ENCODE results near the gene PAX6.

PAX6 gene

DNA sequence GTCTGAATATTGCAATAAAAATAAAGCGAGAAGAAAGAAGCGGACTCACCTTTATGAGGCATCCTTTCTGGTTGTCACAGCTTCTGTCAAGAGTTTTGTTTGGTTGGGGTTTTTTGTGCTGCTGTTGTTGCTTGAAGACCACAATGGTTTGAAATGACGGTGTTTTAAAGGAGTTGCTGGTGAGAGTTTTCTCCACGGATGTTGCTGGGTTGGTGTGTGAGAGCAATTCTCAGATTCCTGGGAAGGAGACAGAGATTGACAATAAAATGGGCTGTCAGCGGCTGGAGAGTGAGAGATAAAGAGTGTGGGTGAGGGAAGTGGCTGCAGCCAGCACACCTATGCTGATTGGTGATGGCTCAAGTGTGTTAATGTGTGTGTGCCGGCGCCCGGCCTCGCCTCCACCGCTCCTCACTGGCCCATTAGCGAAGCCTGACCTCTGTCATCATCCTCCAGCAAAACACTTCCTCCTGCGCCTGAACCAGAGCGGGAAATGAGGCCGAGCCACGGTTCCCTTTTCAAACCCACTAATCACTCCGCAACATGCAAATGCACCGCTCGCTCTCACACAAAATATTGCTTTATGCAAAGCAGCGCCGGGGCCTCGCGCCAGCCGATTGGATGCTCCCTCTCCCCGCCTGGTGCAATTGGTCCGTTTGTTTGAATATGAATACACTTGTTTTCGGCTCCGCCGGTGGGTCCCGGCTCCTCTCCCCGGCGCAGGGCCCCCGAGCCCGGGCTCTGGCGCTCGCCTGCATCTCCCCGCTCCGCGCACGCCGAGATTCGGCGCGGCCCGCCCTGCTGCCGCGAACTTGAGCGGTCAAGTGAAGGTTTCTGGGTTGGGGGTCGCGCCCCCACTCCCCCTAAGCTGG lies at the start of gene PAX6:
Gene PAX6, minus strand, starts transcription at position 544 of the 869 bp plus-strand sequence. CDS start 4,911 bp downstream, outside the sequence.
- Mint-ChIP-seq H3K4me1 (peaks cover 34% of the 10 kb centered on the region), H3K9me3 (no peaks in the 10 kb centered on the region), H3K27ac (peak within 1 kb of the TSS; percentile 81), H3K36me3 (peaks cover 10% of the 10 kb centered on the region), H3K27me3 (peaks cover 100% of the 10 kb centered on the region), H3K4me3 (peak within 1 kb of the TSS; percentile 48)
- CTCF ChIA-PET = no interaction called here
- DNase-seq = peak; percentile 41

GRCh38 chr11:31860391-31860790 lies 49.3 kb upstream of the PAX6 start:
- Mint-ChIP-seq H3K36me3 (no peaks in the 10 kb centered on the region), H3K9me3 (no peaks in the 10 kb centered on the region), H3K4me1 (no peaks in the 10 kb centered on the region), H3K27ac (no peak overlapping the region), H3K27me3 (peaks cover 23% of the 10 kb centered on the region), H3K4me3 (no peak overlapping the region)
- DNase-seq = no peak
- CTCF ChIA-PET = no interaction called here

- Mint-ChIP-seq H3K4me1 (no peaks in the 10 kb centered on the region), H3K4me3 (no peak overlapping the region), H3K27me3 (peaks cover 26% of the 10 kb centered on the region)
Measured at GRCh38 chr11:31856248-31856647, 45.1 kb upstream of the PAX6 start.

GRCh38 chr11:31855466-31855865 lies 44.3 kb upstream of the PAX6 start:
- peaks cover 24% of the 10 kb centered on the region for H3K27me3 Mint-ChIP-seq
- CTCF ChIA-PET = no interaction called here
- H3K27ac Mint-ChIP-seq = no peak overlapping the region
- H3K4me3 Mint-ChIP-seq = no peak overlapping the region
- H3K4me1 Mint-ChIP-seq = no peaks in the 10 kb centered on the region
- H3K36me3 Mint-ChIP-seq = no peaks in the 10 kb centered on the region
- H3K9me3 Mint-ChIP-seq = no peaks in the 10 kb centered on the region
- DNase-seq = no peak

More at GRCh38 chr11:31856248-31856647, 45.1 kb upstream of the PAX6 start:
- no peak for DNase-seq
- CTCF ChIA-PET = no interaction called here
- no peaks in the 10 kb centered on the region for H3K36me3 Mint-ChIP-seq
- H3K9me3 Mint-ChIP-seq = no peaks in the 10 kb centered on the region
- no peak overlapping the region for H3K27ac Mint-ChIP-seq

- H3K27ac Mint-ChIP-seq = no peak overlapping the region
- H3K27me3 Mint-ChIP-seq = peaks cover 16% of the 10 kb centered on the region
- DNase-seq = no peak
- H3K9me3 Mint-ChIP-seq = no peaks in the 10 kb centered on the region
- CTCF ChIA-PET = no interaction called here
- H3K36me3 Mint-ChIP-seq = no peaks in the 10 kb centered on the region
- no peak overlapping the region for H3K4me3 Mint-ChIP-seq
- H3K4me1 Mint-ChIP-seq = no peaks in the 10 kb centered on the region
Measured at GRCh38 chr11:31850365-31850764, 39.2 kb upstream of the PAX6 start.

- Mint-ChIP-seq H3K4me1 (no peaks in the 10 kb centered on the region), H3K36me3 (no peaks in the 10 kb centered on the region), H3K27ac (no peak overlapping the region), H3K9me3 (no peaks in the 10 kb centered on the region), H3K27me3 (peaks cover 12% of the 10 kb centered on the region), H3K4me3 (no peak overlapping the region)
- DNase-seq = no peak
- CTCF ChIA-PET = no interaction called here
Measured at GRCh38 chr11:31847761-31848160, 36.6 kb upstream of the PAX6 start.

- CTCF ChIA-PET = interaction anchor here (1.0 kb wide), 1 partner anchor 330 kb away, joined by 3 read pairs; no protein-coding TSS in a partner anchor
- Mint-ChIP-seq H3K27ac (no peak overlapping the region), H3K36me3 (no peaks in the 10 kb centered on the region), H3K4me1 (no peaks in the 10 kb centered on the region), H3K4me3 (no peak overlapping the region), H3K27me3 (peaks cover 16% of the 10 kb centered on the region), H3K9me3 (no peaks in the 10 kb centered on the region)
- no peak for DNase-seq
Measured at GRCh38 chr11:31845331-31845730, 34.2 kb upstream of the PAX6 start.

- H3K27ac Mint-ChIP-seq = no peak overlapping the region
- peaks cover 20% of the 10 kb centered on the region for H3K27me3 Mint-ChIP-seq
- no peaks in the 10 kb centered on the region for H3K9me3 Mint-ChIP-seq
- H3K36me3 Mint-ChIP-seq = no peaks in the 10 kb centered on the region
- CTCF ChIA-PET = interaction anchor here (1.4 kb wide), 1 partner anchor 163 kb away, joined by 5 read pairs; no protein-coding TSS in a partner anchor
- no peak overlapping the region for H3K4me3 Mint-ChIP-seq
- DNase-seq = no peak
- H3K4me1 Mint-ChIP-seq = no peaks in the 10 kb centered on the region
Measured at GRCh38 chr11:31844351-31844750, 33.2 kb upstream of the PAX6 start.

DNA sequence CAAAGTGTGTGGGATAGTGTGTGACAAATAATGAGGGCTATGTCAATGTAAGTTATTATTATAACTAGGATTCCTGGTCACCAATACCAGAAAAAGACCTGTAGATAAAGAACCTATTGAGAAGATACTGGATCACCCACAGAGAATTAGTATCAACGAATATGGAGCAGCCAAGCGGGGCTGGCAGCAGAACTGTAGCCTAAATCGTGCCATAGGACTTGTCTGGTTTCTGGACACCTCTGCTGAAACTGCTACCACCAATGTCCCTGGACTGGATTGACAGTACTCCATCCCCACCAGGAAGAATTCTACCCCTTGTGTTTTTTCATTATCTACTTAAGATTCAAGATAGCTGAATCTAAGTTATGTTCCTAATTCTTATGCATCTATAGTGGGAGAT lies 30.3 kb upstream of the PAX6 start:
- no peak overlapping the region for H3K4me3 Mint-ChIP-seq
- no peak overlapping the region for H3K27ac Mint-ChIP-seq
- peaks cover 21% of the 10 kb centered on the region for H3K27me3 Mint-ChIP-seq
- no peaks in the 10 kb centered on the region for H3K9me3 Mint-ChIP-seq
- CTCF ChIA-PET = no interaction called here
- no peaks in the 10 kb centered on the region for H3K36me3 Mint-ChIP-seq
- no peak for DNase-seq
- no peaks in the 10 kb centered on the region for H3K4me1 Mint-ChIP-seq

DNA sequence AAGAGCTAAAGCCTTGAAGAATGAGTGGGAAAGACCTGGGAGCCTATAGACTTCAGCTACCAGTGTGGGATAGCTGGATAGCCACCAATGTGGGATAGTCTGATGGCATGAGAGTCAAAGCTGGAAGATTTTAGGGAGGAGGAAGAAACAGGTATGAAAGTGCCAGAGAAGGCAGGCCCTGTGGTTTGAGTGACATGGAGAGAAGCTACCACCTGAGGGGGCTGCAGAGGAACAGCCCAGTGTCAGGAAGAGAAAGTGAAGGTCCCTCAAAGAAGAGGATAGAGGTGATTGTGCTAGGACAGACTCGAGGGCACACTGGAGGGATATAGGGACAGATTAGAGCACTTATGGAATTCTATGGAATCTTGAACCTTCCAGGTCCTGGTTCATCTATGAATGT lies 23.1 kb upstream of the PAX6 start:
- CTCF ChIA-PET = interaction anchor here (0.6 kb wide), 1 partner anchor 453 kb away, joined by 3 read pairs; no protein-coding TSS in a partner anchor
- no peaks in the 10 kb centered on the region for H3K4me1 Mint-ChIP-seq
- H3K4me3 Mint-ChIP-seq = no peak overlapping the region
- no peaks in the 10 kb centered on the region for H3K36me3 Mint-ChIP-seq
- peaks cover 17% of the 10 kb centered on the region for H3K27me3 Mint-ChIP-seq
- no peak overlapping the region for H3K27ac Mint-ChIP-seq
- no peak for DNase-seq
- H3K9me3 Mint-ChIP-seq = no peaks in the 10 kb centered on the region

GRCh38 chr11:31830406-31830805 lies 19.3 kb upstream of the PAX6 start:
- peaks cover 38% of the 10 kb centered on the region for H3K27me3 Mint-ChIP-seq
- H3K9me3 Mint-ChIP-seq = no peaks in the 10 kb centered on the region
- no peak overlapping the region for H3K27ac Mint-ChIP-seq
- CTCF ChIA-PET = no interaction called here
- H3K36me3 Mint-ChIP-seq = peaks cover 2% of the 10 kb centered on the region
- peaks cover 4% of the 10 kb centered on the region for H3K4me1 Mint-ChIP-seq
- no peak overlapping the region for H3K4me3 Mint-ChIP-seq
- no peak for DNase-seq

DNA sequence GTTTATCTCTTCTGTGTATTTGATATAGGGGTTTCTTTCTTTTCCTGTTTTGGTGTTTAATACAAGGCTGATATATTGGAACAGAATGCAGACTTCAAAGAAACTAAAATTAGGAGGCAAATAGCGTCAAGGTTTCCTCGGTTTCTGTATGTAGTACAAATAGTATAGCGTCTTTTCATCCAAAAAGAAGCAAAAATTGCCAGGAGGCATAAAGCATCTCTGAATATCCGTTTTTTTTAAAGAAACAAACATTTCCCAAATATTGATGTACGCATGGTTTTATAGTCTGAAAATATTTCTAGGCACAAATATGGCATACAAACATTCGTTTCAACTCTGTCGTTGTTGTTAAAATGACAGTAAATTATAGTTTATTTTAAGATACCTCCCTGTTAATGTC lies 17.1 kb upstream of the PAX6 start:
- H3K4me1 Mint-ChIP-seq = peaks cover 4% of the 10 kb centered on the region
- peaks cover 59% of the 10 kb centered on the region for H3K27me3 Mint-ChIP-seq
- no peak for DNase-seq
- CTCF ChIA-PET = no interaction called here
- H3K27ac Mint-ChIP-seq = no peak overlapping the region
- H3K9me3 Mint-ChIP-seq = no peaks in the 10 kb centered on the region
- H3K4me3 Mint-ChIP-seq = no peak overlapping the region
- H3K36me3 Mint-ChIP-seq = peaks cover 6% of the 10 kb centered on the region

- CTCF ChIA-PET = no interaction called here
- DNase-seq = no peak
- peak overlapping the region; percentile 73 for H3K27ac Mint-ChIP-seq
- H3K9me3 Mint-ChIP-seq = no peaks in the 10 kb centered on the region
- peaks cover 4% of the 10 kb centered on the region for H3K4me1 Mint-ChIP-seq
- peaks cover 65% of the 10 kb centered on the region for H3K27me3 Mint-ChIP-seq
- no peak overlapping the region for H3K4me3 Mint-ChIP-seq
- peaks cover 6% of the 10 kb centered on the region for H3K36me3 Mint-ChIP-seq
Measured at GRCh38 chr11:31827455-31828206, 16.5 kb upstream of the PAX6 start.

DNA sequence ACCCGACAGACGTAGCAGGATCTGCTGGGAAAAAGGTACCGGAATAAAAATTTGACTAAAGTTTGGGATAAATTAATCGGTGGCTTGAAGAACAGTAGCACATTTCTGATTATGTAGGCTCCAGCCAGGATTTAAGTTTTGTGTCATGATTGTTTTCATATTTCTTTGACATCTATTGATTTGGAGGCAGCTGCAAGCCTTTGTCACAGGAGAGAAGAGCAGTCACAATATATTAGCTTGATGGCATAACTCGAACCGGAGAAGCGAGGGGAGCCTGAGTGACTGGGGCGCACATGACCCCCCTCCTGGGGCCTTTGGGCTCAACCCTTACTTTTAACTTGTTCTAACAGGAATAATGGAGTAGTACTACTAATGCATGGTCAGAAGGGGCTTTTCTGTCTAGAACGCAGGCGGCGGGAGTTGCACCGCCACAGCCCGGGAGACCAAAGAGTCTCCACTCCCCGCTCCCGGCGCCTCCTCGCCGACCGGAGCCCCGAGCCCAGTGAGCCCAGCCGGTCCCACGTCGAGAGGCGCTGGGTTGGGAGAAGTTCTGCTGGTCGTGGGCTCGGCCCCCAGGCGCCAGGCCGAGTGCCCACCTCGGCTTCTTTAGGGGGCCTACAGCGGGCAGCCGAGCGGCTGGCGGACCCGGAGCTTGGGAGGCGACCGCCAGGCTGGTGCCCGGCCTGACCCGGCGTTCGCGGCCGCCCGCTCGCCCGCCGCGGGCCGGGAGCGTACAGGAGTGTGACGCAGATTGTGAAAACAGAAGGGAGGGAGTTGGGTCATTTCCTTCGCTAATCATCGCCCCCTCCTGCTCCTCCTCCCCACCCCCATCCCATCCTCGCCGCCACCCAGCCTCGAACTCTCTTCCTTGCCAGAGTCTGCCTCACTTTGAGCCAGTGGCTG lies 15.7 kb upstream of the PAX6 start:
- peak overlapping the region; percentile 73 for H3K27ac Mint-ChIP-seq
- H3K36me3 Mint-ChIP-seq = peaks cover 6% of the 10 kb centered on the region
- peaks cover 73% of the 10 kb centered on the region for H3K27me3 Mint-ChIP-seq
- no peaks in the 10 kb centered on the region for H3K9me3 Mint-ChIP-seq
- CTCF ChIA-PET = no interaction called here
- H3K4me3 Mint-ChIP-seq = no peak overlapping the region
- H3K4me1 Mint-ChIP-seq = peaks cover 4% of the 10 kb centered on the region
- no peak for DNase-seq
